SK-MEL-5 (cell line): ENCODE data around the gene LCMT1. TPM values are rescaled to one million over a fixed set of nuclear protein-coding genes. Genes with fewer than 3 reads are reported as not detected.
"Not testable (repeated sequence)": the region's sequence is repeated elsewhere in the genome, so short reads cannot be mapped to it uniquely, and the experiment has no call there.

Source experiments
- DNase-seq: peaks from one replicate; pipeline ENCODE4 v3.0.0-alpha.2; 2016; ENCODE audit warnings: low read depth, low spot score
- in situ Hi-C: cut with HindIII; loops from 2 replicates; pipeline ENCODE4 v1.10.0; 2016; ENCODE audit warnings: low sequenced_read_pairs, high pct_unique_total_duplicates, low pct_unique_long_range_greater_than_20kb
- total RNA-seq: library from RNA; depleted of rRNA; stranded (reverse); fragments of >200 nt; shearing (Covaris generic); gene quantifications from 2 replicates; pipeline ENCODE4 v1.2.3, GENCODE V29; 2014

LCMT1 gene
- total RNA-seq, 1 experiment from 2014 or later: 18.0 TPM

DNA sequence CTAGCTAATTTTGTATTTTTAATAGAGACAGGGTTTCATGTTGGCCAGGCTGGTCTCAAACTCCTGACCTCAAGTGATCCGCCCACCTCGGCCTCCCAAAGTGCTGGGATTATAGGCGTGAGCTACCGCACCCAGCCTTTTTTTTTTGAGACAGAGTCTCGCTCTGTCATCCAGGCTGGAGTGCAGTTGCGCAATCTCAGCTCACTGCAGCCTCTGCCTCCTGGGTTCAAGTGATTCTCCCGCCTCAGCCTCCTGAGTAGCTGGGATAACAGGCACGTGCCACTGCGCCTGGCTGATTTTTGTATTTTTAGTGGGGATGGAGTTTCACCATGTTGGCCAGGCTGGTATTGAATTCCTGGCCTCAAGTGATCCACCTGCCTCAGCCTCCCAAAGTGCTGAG is 56.4 kb downstream of the LCMT1 start:
- DNase-seq, in situ Hi-C loops: not testable (repeated sequence)

GRCh38 chr16:25171390-25171789 is 59.8 kb downstream of the LCMT1 start:
- in situ Hi-C loops: no loop called here
- no peak for DNase-seq

DNA sequence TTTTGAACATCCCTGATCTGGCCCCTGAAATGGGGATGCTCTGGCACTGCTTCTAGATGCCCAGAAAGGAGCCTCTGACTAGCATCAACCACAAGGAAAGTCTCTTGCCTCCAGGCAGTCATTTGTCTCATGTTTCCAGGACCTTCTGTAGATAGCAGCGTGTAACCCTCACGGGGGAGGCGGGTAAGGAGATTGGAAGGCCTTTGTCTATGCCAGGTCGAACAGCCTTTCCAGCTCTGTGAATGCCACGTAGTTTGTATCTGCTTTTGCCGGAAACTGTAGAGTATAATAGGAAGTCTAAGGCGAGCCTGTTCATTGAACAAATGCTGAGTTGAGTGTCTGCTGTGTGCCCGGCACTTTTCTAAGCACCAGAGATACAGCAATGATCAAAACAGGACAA is 61.3 kb downstream of the LCMT1 start:
- peak; percentile 14 for DNase-seq
- in situ Hi-C loops: no loop called here

GRCh38 chr16:25174285-25174684 is 62.7 kb downstream of the LCMT1 start:
- no peak for DNase-seq
- in situ Hi-C loops: no loop called here

DNA sequence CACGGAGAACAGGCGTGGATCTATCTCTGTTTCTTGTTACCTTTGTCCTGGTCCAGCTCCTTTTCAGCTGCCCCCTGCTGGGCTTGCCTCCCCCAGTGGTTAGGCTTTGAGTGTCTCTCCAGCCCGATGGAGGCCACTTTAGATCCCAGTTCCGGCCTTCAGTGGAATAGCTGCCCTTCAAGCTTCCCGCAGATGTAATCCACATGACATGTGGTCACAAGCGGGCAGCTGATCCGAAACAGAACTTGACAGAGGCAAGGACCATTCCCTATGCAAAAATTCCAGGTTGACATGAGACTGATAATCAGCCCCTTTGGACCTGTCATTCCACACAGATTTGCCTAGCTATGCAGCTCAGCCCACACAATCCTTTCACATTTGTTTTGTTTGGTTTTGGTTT is 64.6 kb downstream of the LCMT1 start:
- in situ Hi-C loops: no loop called here
- peak; percentile 85 for DNase-seq

DNA sequence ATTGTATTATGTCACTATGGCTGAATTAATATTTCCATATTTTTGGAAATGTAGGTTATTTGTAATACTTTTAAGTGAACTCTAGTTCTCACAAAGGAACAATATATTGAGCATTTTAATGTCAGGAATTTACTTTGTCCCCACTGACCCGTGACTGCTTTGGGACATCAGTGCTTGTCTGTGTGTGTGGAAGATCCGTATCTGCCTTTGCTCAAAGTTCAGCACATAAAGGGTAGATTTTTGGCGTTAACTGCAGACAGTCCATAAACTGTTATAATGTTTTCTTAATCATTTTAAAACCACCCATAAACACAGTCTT is 65.9 kb downstream of the LCMT1 start:
- in situ Hi-C loops: no loop called here
- DNase-seq: no peak

GRCh38 chr16:25177831-25178688 is 66.5 kb downstream of the LCMT1 start:
- in situ Hi-C loops: no loop called here
- DNase-seq: no peak

DNA sequence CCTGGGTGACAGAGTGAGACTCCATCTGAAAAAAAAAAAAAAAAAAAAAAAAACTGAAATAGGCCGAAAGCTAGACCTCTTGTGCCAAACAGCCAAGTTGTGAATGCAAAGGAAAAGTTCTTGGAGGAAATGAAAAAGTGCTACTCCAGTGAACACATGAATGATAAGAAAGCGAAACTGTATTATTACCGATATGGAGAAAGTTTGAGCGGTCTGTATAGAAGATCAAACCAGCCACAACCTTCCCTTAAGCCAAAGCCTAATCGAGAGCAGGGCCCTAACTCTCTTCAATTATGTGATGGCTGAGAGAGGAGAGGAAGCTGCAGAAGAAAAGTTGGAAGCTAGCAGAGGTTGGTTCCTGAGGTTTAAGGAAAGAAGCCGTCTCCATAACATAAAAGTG is 69.7 kb downstream of the LCMT1 start:
- in situ Hi-C loops, DNase-seq: not testable (repeated sequence)

GRCh38 chr16:25184771-25185170 is 73.2 kb downstream of the LCMT1 start:
- no peak for DNase-seq
- in situ Hi-C loops: no loop called here

DNA sequence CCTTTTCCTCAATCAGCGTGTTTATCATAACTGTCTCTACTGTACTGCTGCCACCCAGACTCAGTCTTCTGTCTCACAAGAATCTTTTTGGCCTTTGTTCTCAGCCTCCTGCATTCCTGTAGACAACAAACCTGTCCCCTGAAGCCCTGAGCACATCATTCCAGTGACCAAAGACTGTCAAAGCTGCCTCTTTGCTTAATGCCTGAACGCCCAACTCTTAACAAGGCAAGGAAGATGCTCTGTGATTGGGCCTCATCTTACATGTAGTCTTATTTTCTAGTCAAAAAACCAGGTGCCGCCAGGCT is 75.9 kb downstream of the LCMT1 start:
- in situ Hi-C loops: no loop called here
- DNase-seq: no peak

GRCh38 chr16:25189305-25189704 is 77.8 kb downstream of the LCMT1 start:
- in situ Hi-C loops: no loop called here
- DNase-seq: no peak

DNA sequence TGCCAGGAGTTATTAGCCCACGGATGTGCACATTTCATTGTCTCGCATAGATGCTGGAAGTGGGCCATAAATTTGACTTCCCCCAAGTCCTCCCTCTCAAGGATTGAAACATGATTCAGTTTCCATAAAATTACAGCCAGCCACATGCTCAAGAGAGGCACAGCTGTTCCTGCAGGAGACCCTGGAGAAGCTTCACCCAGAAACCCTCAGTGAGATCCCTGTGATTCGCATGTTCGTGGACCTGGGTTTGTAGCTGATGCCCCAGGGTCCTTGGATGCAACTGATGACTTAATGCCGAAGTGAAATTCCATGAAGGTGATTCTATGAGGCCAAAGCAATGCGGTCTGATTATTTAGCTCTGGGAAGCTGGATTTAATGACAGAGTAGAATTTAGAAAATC is 80.6 kb downstream of the LCMT1 start:
- no peak for DNase-seq
- in situ Hi-C loops: no loop called here

DNA sequence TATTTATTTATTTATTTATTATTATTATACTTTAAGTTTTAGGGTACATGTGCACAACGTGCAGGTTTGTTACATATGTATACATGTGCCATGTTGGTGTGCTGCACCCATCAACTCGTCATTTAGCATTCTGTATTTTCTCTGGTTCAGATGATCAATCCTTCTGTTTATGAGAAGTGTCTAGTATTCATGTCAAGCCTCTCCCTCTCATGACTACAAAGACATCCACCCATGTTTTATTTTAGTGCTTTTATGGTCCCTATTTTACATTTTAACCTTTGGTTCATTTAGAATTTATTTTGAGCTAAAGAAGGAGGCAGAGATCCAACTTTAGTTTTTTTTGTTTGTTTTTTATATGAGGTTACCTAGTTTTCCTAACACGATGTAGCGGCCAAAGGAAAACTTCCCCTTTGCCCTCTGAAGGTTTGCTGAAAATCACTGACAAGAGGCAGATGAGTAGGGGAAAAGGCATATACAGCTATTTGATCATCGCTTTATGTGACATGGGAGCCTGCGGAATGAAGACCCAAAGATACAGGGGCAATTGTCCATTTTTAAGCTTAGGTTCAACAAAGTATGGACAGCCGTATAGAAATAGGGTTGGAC is 82.8 kb downstream of the LCMT1 start:
- in situ Hi-C loops: no loop called here

GRCh38 chr16:25198021-25198420 is 86.5 kb downstream of the LCMT1 start:
- no peak for DNase-seq
- in situ Hi-C loops: no loop called here

More for the DNA sequence above, 82.8 kb downstream of the LCMT1 start:
- no peak for DNase-seq

- DNase-seq: no peak
- in situ Hi-C loops: no loop called here
Observed at GRCh38 chr16:25199457-25199856, 87.9 kb downstream of the LCMT1 start.

DNA sequence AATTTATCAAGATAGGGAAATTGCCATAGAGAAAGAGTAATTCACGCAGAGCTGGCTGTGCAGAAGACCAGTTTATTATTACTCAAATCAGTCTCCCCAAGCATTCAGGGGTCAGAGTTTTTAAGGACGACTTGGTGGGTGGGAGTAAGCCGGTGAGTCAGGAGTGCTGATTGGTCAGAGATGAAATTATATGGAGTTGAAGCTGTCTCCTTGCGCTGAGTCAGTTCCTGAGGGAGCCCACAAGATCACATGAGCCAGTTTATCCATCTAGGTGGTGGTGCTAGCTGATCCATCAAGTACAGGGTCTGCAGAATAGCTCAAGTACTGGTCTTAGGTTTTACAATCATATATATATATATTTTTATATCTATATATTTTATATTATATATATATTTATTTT is 99.2 kb downstream of the LCMT1 start:
- peak; percentile 6 for DNase-seq
- in situ Hi-C loops: no loop called here

DNA sequence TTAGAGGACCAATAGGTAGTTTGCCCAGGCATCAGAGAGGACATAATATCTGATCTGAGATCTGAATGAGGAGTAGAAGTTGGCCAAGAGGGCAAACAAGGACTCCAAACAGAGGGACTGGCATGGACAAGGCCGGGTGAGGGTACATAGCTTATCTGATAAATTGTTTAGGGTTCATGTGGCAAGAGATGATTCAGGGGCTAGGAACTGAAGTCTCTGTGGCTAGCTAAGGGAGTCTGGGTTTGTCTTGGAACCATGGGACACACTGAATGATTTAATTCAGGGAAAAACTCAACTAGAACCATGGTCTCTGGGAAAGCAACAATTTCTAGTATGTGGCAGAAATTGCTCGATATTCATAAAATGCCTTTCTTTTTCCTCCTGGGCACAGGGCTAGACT is 101.1 kb downstream of the LCMT1 start:
- in situ Hi-C loops: no loop called here
- DNase-seq: no peak

DNA sequence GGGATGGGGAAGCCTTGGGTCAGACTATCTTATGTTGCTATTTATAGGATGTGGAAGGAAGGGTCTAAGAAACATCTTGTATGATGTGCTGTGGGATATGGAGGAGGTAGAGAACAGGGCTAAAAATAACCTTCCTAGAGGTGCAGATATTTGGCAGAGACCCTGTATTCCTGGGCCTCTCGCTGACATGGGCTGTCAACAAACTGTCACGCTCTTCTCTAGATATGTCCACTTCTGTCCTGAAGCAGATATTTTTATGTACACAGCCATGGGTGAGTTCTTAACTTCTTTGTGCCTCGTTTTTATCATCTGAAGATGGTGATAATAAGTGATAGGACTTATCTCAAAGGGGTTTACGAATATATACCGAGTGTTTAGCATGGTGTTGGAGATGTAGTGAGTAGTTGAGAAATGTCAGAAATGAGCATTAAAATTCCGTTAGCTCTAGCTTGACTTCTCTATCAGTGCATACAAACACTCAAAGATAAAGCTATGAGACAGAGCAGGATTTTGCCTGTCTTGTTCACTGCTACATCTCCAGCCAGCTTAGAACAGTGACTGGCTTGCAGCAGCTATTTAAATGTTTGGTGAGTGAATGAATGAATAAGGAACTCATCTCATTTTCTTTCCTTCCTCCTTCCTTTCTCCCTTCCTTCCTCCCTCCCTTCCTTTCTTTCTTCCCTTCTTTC is 102.3 kb downstream of the LCMT1 start:
- in situ Hi-C loops: no loop called here
- DNase-seq: no peak

GRCh38 chr16:25217112-25217511 is 105.6 kb downstream of the LCMT1 start:
- no peak for DNase-seq
- in situ Hi-C loops: no loop called here
